WERI-Rb-1 (cell line): ENCODE data around the gene DELE1.

Experiments used
- DNase-seq: peaks from one replicate; pipeline ENCODE4 v3.0.0-alpha.2; 2020
- H3K27ac ChIP-seq: fragments of 250-450 bp; sonication (Bioruptor Pico); 2 replicates; pipeline ENCODE4 v1.5.1; 2020; ENCODE audit warnings: mild to moderate bottlenecking, moderate library complexity
- H3K27me3 ChIP-seq: fragments of 250-450 bp; sonication (Bioruptor Pico); 2 replicates; pipeline ENCODE4 v1.5.1; 2021; ENCODE audit warnings: mild to moderate bottlenecking, low read depth, moderate library complexity; ENCODE audit not compliant: insufficient read depth, severe bottlenecking
- H3K36me3 ChIP-seq: fragments of 250-450 bp; sonication (Bioruptor Pico); 2 replicates; pipeline ENCODE4 v1.5.1; 2020; ENCODE audit warnings: mild to moderate bottlenecking, moderate library complexity
- H3K4me3 ChIP-seq: 2 replicates; pipeline ENCODE4 v1.5.1; 2011; ENCODE audit warnings: low read depth, mild to moderate bottlenecking, control low read depth, low read length
- H3K9me3 ChIP-seq: fragments of 250-450 bp; sonication (Bioruptor Pico); 2 replicates; pipeline ENCODE4 v1.5.1; 2021; ENCODE audit warnings: mild to moderate bottlenecking, moderate library complexity; ENCODE audit not compliant: severe bottlenecking
- TF ChIP-seq, protein P1 (sequence below): IDR thresholded peaks from 2 replicates; pipeline ENCODE4 v1.5.1; 2011; ENCODE audit warnings: low read depth, mild to moderate bottlenecking, control low read depth, inconsistent platforms, low read length

The DELE1 gene

DNA sequence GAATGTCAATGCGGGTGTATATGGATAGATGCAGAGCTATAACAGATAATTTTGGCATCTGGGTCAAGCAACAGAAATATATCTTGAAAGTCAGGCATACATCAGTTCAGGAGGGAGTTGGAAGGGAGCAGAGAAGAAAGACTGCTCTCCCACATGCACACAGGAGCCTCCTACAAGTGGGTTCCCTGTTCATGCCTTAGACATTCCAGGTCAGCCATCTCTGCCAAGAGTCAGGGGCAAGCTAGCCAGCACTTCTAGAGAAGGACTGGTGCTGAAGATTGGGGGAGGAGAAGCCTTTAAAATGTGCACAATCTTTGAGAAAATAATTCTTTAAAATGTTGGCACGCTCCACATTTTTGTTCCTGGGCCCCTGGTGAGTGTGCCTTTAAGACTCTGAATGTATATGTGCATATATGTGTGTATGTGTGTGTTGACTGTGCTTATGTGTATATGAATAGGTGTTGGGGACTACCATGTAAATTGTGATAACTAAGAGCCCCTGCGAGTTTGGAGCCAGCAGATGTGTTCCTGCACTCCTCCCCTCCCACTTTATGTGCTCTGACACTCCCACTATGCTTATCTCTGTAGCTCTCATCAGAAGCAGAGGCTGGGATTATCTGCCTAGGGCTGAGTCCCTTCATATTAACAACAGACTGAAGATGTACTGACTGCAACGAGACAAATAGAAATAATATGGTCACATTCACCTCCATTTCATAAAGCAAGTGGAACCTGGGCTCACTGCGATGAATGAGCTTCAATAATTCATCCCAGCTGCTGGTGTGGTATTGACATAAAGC, 21.5 kb upstream of the DELE1 start:
- DNase-seq, result peak; percentile 45
- Histone ChIP-seq H3K4me3 (no peak overlapping the region), H3K9me3 (no peaks in the 10 kb centered on the region)

DNA sequence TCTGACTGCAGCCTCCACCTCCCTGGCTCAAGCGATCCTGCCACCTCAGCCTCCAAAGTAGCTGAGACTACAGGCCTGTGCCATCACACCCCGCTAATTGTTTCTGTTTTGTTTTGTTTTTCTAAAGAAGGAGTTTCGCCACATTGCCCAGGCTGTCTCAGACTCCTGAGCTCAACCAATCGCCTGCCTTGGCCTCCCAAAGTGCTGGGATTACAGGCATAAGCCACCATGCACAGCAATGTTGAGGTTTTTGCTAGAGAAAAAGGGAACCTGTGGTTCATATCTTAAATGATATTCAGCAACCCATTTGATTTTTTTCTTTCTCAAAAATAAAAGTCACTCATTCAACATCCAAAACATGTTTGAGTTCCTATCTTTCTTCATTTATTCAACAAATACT, 20.4 kb upstream of the DELE1 start:
- Histone ChIP-seq H3K36me3 (no peaks in the 10 kb centered on the region), H3K27ac (no peak overlapping the region), H3K9me3 (no peaks in the 10 kb centered on the region), H3K4me3 (no peak overlapping the region), H3K27me3 (no peaks in the 10 kb centered on the region)
- DNase-seq, result no peak
- TF ChIP-seq, protein P1, sequence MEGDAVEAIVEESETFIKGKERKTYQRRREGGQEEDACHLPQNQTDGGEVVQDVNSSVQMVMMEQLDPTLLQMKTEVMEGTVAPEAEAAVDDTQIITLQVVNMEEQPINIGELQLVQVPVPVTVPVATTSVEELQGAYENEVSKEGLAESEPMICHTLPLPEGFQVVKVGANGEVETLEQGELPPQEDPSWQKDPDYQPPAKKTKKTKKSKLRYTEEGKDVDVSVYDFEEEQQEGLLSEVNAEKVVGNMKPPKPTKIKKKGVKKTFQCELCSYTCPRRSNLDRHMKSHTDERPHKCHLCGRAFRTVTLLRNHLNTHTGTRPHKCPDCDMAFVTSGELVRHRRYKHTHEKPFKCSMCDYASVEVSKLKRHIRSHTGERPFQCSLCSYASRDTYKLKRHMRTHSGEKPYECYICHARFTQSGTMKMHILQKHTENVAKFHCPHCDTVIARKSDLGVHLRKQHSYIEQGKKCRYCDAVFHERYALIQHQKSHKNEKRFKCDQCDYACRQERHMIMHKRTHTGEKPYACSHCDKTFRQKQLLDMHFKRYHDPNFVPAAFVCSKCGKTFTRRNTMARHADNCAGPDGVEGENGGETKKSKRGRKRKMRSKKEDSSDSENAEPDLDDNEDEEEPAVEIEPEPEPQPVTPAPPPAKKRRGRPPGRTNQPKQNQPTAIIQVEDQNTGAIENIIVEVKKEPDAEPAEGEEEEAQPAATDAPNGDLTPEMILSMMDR, result no peak

More for the DNA sequence above, 21.5 kb upstream of the DELE1 start:
- H3K27ac ChIP-seq, result peak overlapping the region; percentile 26
- H3K36me3 ChIP-seq, result no peaks in the 10 kb centered on the region
- no peaks in the 10 kb centered on the region for H3K27me3 ChIP-seq
- TF ChIP-seq, protein P1, result no peak

DNA sequence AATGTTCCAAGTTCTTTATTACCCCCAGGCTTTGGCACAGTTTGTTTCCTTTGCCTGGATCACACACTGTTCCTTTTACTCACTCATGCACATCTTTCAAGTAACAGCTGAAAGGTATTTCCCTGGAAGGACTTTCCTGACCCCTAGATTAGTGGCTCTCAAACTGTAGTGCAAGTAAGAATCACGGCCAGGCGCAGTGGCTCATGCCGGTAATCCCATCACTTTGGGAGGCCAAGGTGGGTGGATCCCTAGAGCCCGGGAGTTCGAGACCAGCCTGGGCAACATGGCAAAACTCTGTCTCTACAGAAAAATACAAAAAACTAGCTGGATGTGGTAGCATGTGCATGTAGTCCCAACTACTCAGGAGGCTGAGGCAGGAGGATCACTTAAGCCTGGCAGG, 19.1 kb upstream of the DELE1 start:
- Histone ChIP-seq H3K4me3 (no peak overlapping the region), H3K36me3 (no peaks in the 10 kb centered on the region), H3K27me3 (no peaks in the 10 kb centered on the region), H3K27ac (no peak overlapping the region), H3K9me3 (no peaks in the 10 kb centered on the region)
- TF ChIP-seq, protein P1, result no peak
- DNase-seq, result peak; percentile 25

DNA sequence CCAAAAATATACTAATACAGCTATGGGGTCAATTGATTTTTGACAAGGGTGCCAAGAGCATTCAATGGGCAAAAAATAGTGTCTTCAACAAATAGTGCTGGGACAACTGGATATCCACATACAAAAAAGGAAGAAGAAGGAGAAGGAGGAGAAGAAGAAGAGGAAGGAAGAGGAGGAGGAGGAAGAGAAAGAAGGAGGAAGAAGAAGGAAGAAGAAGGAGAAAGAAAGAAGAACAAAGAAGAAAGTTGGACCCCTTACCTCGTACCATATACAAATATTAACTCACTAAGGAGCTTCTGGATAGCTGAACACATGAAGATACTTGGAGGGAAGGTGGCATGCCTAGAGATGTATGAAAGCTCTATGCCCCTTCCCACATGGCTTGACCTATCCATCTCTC, 17.2 kb upstream of the DELE1 start:
- Histone ChIP-seq H3K27ac (no peak overlapping the region), H3K4me3 (no peak overlapping the region), H3K27me3 (no peaks in the 10 kb centered on the region), H3K36me3 (no peaks in the 10 kb centered on the region), H3K9me3 (no peaks in the 10 kb centered on the region)
- TF ChIP-seq, protein P1, result no peak
- no peak for DNase-seq

DNA sequence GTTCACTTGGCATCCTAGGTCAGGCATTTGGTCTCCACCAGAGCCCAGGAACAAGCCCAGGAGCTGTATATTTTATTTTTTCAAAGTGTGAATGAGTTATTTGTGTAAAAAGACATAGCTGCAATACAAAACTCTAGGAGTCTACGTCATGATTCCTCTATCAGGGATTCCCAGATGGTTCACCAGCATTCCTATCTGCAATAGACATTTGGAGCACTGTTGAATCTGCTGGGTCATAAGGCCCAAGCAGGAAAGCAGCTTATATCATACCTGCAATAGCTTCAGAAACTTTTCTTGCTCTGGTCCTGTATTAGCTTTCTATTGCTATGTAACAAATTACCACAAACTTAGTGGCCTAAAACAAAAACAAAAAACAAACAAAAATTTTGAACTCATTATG, 16.7 kb upstream of the DELE1 start:
- Histone ChIP-seq H3K27ac (no peak overlapping the region), H3K9me3 (no peaks in the 10 kb centered on the region), H3K4me3 (no peak overlapping the region), H3K27me3 (no peaks in the 10 kb centered on the region), H3K36me3 (no peaks in the 10 kb centered on the region)
- TF ChIP-seq, protein P1, result no peak
- DNase-seq, result no peak

DNA sequence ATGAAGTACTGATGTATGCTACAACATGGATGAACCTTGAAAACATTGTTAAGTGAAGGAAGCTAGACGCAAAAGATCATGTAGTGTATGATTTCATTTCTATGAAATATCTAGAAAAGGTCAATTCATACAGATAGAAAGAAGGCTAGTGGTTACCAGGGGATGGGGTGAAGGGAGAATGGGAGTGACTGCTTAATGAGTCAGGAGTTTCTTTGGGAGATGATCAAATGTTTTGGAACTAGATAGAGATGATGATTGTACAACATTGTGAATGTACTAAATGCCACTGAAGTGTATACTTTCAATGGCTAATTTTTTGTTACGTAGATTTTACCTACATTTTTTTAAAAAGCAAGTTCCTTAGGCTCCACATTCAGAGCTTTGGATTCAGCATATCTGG, 14.9 kb upstream of the DELE1 start:
- Histone ChIP-seq H3K27ac (no peak overlapping the region), H3K9me3 (no peaks in the 10 kb centered on the region), H3K4me3 (no peak overlapping the region), H3K27me3 (no peaks in the 10 kb centered on the region), H3K36me3 (no peaks in the 10 kb centered on the region)
- TF ChIP-seq, protein P1, result no peak
- no peak for DNase-seq
